Left kidney (tissue), 1 donor: Measurements from ENCODE around the gene OR10X1. TPM values are rescaled to one million over a fixed set of nuclear protein-coding genes. Genes with fewer than 3 reads are reported as not detected.

Source experiments
- polyA plus RNA-seq: library from polyadenylated mRNA; unstranded; fragments of 120-200 nt; gene quantifications from one replicate; pipeline ENCODE4 v1.2.1, GENCODE V29; 2013; ENCODE audit not compliant: insufficient read length

Gene OR10X1
- polyA plus RNA-seq, 1 donor: not detected

Other genes with a start within 250 kb of the OR10X1 start
- gene CD1B, start 248.4 kb downstream of the OR10X1 start, polyA plus RNA-seq: not detected
- not detected for gene CD1E, start 226.0 kb downstream of the OR10X1 start, polyA plus RNA-seq
- gene OR10T2, start 180.4 kb downstream of the OR10X1 start, polyA plus RNA-seq: not detected
- gene OR10K2, start 153.7 kb downstream of the OR10X1 start, polyA plus RNA-seq: not detected
- 0.03 TPM for gene OR10K1, start 118.1 kb downstream of the OR10X1 start, polyA plus RNA-seq
- not detected for gene OR10R2, start 107.7 kb downstream of the OR10X1 start, polyA plus RNA-seq
- 0.15 TPM for gene OR6Y1, start 25.5 kb downstream of the OR10X1 start, polyA plus RNA-seq
- not detected for gene OR6P1, start 9.3 kb downstream of the OR10X1 start, polyA plus RNA-seq
- 0.05 TPM for gene OR10Z1, start 25.4 kb upstream of the OR10X1 start, polyA plus RNA-seq
- 0.90 TPM for gene SPTA1, start 106.8 kb upstream of the OR10X1 start, polyA plus RNA-seq
- gene OR6K2, start 120.8 kb upstream of the OR10X1 start, polyA plus RNA-seq: not detected
- 0.10 TPM for gene OR6K3, start 140.8 kb upstream of the OR10X1 start, polyA plus RNA-seq
- gene OR6K6, start 174.8 kb upstream of the OR10X1 start, polyA plus RNA-seq: not detected
- not detected for gene OR6N1, start 192.3 kb upstream of the OR10X1 start, polyA plus RNA-seq
- gene OR6N2, start 201.3 kb upstream of the OR10X1 start, polyA plus RNA-seq: not detected